ENCODE results near the gene ME1.
A peak's percentile ranks its signal among the peaks of the same experiment; 100 is the strongest.

Gene ME1

DNA sequence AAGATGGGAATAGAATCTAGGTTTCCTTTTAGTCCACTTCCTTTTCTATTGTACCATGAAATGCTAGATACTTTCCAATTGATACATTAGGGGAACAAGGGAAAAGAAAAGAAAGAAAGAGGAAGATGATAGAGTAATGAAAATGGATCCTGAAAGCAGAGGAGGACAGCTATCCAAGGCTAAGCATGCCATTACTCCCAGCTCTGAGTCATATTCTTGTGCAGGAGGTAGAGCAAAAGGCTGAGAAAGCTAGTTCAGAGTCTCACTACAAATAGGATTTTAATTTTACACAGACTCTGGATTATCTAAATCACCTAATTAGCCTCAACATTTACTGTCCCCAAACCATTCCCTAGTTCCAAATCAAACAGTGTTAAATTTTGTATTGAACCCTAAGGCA lies 214.0 kb downstream of the ME1 start:
- TF ChIP-seq, protein P1, sequence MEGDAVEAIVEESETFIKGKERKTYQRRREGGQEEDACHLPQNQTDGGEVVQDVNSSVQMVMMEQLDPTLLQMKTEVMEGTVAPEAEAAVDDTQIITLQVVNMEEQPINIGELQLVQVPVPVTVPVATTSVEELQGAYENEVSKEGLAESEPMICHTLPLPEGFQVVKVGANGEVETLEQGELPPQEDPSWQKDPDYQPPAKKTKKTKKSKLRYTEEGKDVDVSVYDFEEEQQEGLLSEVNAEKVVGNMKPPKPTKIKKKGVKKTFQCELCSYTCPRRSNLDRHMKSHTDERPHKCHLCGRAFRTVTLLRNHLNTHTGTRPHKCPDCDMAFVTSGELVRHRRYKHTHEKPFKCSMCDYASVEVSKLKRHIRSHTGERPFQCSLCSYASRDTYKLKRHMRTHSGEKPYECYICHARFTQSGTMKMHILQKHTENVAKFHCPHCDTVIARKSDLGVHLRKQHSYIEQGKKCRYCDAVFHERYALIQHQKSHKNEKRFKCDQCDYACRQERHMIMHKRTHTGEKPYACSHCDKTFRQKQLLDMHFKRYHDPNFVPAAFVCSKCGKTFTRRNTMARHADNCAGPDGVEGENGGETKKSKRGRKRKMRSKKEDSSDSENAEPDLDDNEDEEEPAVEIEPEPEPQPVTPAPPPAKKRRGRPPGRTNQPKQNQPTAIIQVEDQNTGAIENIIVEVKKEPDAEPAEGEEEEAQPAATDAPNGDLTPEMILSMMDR (IDR thresholded peaks at IDR 0.05; ENCODE audit: extremely low read depth, missing control alignments): no peak
- DNase-seq (ENCODE audit: low spot score): no peak

DNA sequence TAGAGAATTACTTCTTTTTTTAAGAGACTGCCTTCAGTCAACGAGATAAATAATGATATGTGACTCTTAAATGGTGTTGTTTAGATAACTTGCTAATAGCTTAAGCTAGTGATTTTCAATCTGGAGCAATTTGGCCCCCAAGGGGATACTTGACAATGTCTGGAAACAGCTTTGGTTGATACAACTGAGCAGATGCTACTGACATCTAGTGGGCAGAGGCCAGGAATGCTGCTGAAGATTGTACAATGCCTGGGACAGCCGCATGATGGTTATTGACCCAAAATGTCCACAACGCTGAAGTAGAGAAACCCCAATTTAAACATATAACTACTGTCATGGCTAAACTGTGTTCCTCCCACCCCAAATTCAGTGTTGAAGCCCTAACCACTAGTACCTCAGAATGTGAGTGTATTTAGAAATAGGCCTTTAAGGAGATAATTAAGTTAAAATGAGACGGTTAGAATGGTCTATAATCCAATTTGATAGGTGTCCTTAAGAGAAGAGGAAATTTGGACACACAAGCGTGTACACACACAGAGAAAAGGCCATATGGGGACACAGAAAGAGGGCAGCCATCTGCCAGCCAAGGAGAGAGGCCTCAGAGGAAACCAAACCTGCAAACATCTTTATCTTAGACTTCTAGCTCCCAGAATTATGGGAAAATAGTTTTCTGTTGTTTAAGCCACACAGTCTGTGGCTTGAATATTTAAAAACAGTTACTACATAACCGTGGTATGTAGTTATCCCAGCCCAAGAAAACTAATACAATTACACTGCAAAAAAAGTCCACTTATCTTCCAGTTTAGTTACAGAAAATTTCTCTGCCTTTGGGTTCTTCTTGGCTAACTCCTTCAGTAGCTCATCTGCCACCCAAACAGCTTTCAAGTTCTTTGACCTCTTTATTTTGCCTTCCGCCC lies 215.5 kb downstream of the ME1 start:
- TF ChIP-seq, protein P1 (IDR thresholded peaks at IDR 0.05; ENCODE audit: extremely low read depth, missing control alignments): peak; percentile 66
- peak; percentile 52 for DNase-seq (ENCODE audit: low spot score)

DNA sequence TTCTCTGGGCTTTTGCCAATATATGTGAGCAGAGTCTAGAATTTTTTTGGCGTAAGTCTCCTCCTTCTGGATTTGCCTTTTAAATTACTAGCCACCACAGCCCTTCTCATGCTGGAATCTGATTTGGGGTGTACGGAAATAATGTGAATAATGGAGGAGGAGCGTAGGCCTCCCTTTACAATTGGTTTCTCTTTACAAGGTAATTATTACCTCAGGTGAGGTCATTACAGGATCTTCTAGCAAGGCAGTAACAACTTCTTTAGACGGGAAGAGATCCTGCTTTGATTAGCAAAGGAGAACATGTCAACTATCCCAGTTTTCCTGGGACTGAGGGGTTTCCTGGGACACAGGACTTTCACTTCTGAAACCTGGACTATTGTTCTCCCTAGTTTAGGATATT lies 228.8 kb downstream of the ME1 start:
- TF ChIP-seq, protein P1 (IDR thresholded peaks at IDR 0.05; ENCODE audit: extremely low read depth, missing control alignments): no peak
- DNase-seq (ENCODE audit: low spot score): no peak

DNA sequence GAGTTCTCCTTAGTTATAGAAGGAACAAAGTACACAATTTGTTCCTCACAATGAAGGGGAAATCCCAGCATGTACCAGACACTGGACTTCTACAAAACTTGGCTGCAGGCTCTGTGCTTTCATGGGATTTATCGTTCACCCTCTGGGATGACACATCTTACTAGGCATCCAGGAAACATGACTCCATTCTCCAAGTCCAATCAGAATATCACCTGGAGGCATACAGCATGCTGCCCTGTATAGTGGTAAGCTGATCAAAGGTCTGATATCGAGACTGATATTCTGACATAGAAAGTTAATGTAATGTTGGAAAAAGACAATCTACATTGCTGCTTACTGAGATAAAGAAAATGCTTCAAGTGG lies 231.0 kb downstream of the ME1 start:
- TF ChIP-seq, protein P1 (IDR thresholded peaks at IDR 0.05; ENCODE audit: extremely low read depth, missing control alignments): no peak

DNA sequence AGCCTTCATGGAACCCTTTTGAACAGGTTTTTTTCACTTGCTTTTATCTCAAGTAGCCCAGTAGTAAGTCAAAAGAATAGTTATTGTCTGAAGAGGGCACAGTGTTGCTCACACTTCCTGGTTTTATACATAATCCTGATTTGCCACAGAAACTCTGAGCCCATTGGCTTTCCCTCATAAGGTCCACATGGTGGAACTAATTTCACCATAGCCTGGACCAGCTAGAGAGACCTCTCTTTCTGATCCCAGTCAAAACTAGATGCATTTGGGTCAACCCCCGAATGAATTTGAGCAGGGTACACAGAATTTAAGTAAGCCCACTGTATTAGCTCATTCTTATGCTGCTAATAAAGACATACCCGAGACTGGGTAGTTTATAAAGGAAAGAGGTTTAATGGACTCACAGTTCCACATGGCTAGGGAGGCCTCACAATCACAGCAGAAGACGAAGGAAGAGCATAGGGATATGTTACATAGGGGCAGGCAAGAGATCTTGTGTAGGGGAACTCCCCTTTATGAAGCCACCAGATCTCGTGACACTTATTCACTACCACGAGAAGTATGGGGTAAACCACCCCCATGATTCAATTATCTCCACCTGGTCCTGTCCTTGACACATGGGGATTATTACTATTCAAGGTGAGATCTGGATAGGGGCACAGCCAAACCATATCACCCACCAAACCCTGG lies 231.5 kb downstream of the ME1 start:
- no peak for DNase-seq (ENCODE audit: low spot score)
- TF ChIP-seq, protein P1 (IDR thresholded peaks at IDR 0.05; ENCODE audit: extremely low read depth, missing control alignments): no peak

More for the DNA sequence above, 231.0 kb downstream of the ME1 start:
- DNase-seq (ENCODE audit: low spot score): no peak

DNA sequence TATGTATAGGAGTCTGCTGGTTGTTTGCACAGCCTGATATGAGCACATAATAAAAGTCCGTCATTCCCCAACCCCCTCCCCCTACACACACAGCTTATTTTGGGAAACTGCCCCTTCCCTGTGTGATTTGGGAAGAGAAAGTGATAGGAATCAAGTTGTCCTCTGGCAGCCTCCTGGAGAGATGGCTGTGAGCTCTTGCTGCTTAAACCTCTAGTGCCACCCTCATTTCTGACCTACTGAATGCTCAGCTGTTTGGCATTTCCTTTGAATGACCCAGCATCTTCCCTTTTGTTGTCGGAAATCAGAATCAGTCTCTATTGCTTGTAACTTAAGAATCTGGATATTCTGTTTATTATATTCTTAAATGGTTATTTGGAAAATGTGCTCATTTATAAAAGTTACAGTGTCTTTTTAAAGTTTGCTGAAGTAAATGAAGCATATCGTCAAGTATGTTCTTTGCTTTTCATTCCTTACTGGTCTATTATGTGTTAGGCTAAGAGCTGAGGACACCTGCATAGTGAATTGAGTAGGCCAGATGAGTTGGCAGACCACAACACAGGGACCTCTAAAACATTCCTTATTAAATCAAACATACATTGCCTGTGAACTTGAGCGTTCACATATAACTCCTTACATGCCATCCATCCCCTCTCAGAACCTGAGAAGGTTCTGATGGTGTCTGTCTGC lies 232.2 kb downstream of the ME1 start:
- no peak for DNase-seq (ENCODE audit: low spot score)
- TF ChIP-seq, protein P1 (IDR thresholded peaks at IDR 0.05; ENCODE audit: extremely low read depth, missing control alignments): no peak

Data from GM20000 (cell line).